ENCODE measurements around the gene BIN2.

- TF ChIP-seq CTCF (conservative IDR thresholded peaks at IDR 0.05 in 1 of 2, IDR thresholded peaks at IDR 0.05 in 1 of 2; ENCODE audit: extremely low read depth in 1 of 2, insufficient read depth in 1 of 2, low read depth in 1 of 2, low read length in 2 of 2) (no peak), EZH2 (IDR thresholded peaks at IDR 0.05; ENCODE audit: borderline replicate concordance, low read length) (no peak)
These were observed at the start of gene BIN2 for GRCh38 chr12:51323966-51324895.
